CD14-positive monocyte (primary cell): ENCODE results near the gene MDH2. TPM values are rescaled to one million over a fixed set of nuclear protein-coding genes. Genes with fewer than 3 reads are reported as not detected.
A peak's percentile ranks its signal among the peaks of the same experiment; 100 is the strongest.

Experiments
- DNase-seq, 3 donors: peaks; one replicate each; pipeline ENCODE4 v3.0.0-alpha.2; 2011 to 2022
- H2AFZ ChIP-seq: 2 replicates; pipeline ENCODE4 v1.6.0; 2012; ENCODE audit warnings: mild to moderate bottlenecking, low read depth, low read length, inconsistent platforms; ENCODE audit not compliant: insufficient read depth, poor library complexity, severe bottlenecking
- H3K27ac ChIP-seq, 2 donors: 1 replicate in 1 of 2; 2 replicates in 1 of 2; pipeline ENCODE4 v1.5.1; 2012 to 2013; ENCODE audit warnings: low read length in 2 of 2, control low read depth in 1 of 2, inconsistent platforms in 1 of 2, low read depth in 1 of 2, mild to moderate bottlenecking in 1 of 2
- H3K27me3 ChIP-seq, 2 donors: one replicate each; pipeline versions ENCODE4 v1.6.0 to v1.6.1; 2011 to 2013; ENCODE audit warnings: low read length in 2 of 2; ENCODE audit not compliant: control insufficient read depth in 2 of 2, insufficient read depth in 2 of 2
- H3K36me3 ChIP-seq, 2 donors: replicated peaks in 1 of 2; 1 replicate in 1 of 2; 2 replicates in 1 of 2; pipeline versions ENCODE4 v1.5.1 to v1.6.1; 2012 to 2013; ENCODE audit warnings: low read length in 2 of 2, control low read depth in 1 of 2, inconsistent platforms in 1 of 2, mild to moderate bottlenecking in 1 of 2; ENCODE audit not compliant: insufficient read depth in 2 of 2, control insufficient read depth in 1 of 2
- H3K4me1 ChIP-seq, 2 donors: 1 replicate in 1 of 2; 2 replicates in 1 of 2; pipeline versions ENCODE4 v1.5.1 to v1.6.1; 2012 to 2013; ENCODE audit warnings: low read length in 2 of 2, control low read depth in 1 of 2, inconsistent platforms in 1 of 2, mild to moderate bottlenecking in 1 of 2, moderate library complexity in 1 of 2; ENCODE audit not compliant: insufficient read depth in 2 of 2, control insufficient read depth in 1 of 2
- H3K4me2 ChIP-seq: replicated peaks from 2 replicates; pipeline ENCODE3; 2012; ENCODE audit warnings: low read length, moderate library complexity, mild to moderate bottlenecking; ENCODE audit not compliant: poor library complexity, severe bottlenecking; ENCODE audit errors: extremely low read depth
- H3K4me3 ChIP-seq, 3 experiments: fragments of 200-600 bp in 1 of 3; sonication (generic) in 1 of 3; replicated peaks in 1 of 3; 1 replicate in 2 of 3; 2 replicates in 1 of 3; pipeline ENCODE4 v1.5.1; 2011 to 2013; ENCODE audit warnings: low read length in 3 of 3, mild to moderate bottlenecking in 3 of 3, control low read depth in 2 of 3, low read depth in 2 of 3, inconsistent platforms in 1 of 3, moderate library complexity in 1 of 3
- H3K79me2 ChIP-seq: 2 replicates; pipeline ENCODE4 v1.6.0; 2012; ENCODE audit warnings: mild to moderate bottlenecking, control low read depth, inconsistent platforms, low read length, moderate library complexity; ENCODE audit not compliant: insufficient read depth
- H3K9ac ChIP-seq: 2 replicates; pipeline ENCODE4 v1.6.0; 2017; ENCODE audit warnings: low read length, mild to moderate bottlenecking; ENCODE audit not compliant: insufficient read depth, poor library complexity, severe bottlenecking
- H3K9me3 ChIP-seq, 2 donors: replicated peaks in 1 of 2; 1 replicate in 1 of 2; 2 replicates in 1 of 2; pipeline versions ENCODE4 v1.5.1 to v1.6.1; 2012 to 2013; ENCODE audit warnings: low read length in 2 of 2, control low read depth in 1 of 2; ENCODE audit not compliant: control insufficient read depth in 1 of 2, insufficient read depth in 1 of 2
- H4K20me1 ChIP-seq: 2 replicates; pipeline ENCODE4 v1.6.0; 2012; ENCODE audit warnings: mild to moderate bottlenecking, low read length, control low read depth, moderate library complexity; ENCODE audit not compliant: insufficient read depth
- H3K27ac Mint-ChIP-seq, 7 donors: one replicate each; pipeline ENCODE4 v1.8.0; 2020; ENCODE audit warnings: mild to moderate bottlenecking in 7 of 7, mixed read lengths in 7 of 7, moderate library complexity in 6 of 7, inconsistent platforms in 2 of 7
- H3K27me3 Mint-ChIP-seq, 3 donors: one replicate each; pipeline ENCODE4 v1.8.0; 2021 to 2022; ENCODE audit warnings: low read depth in 3 of 3, mild to moderate bottlenecking in 3 of 3, mixed read lengths in 3 of 3, moderate library complexity in 3 of 3, inconsistent platforms in 1 of 3
- H3K36me3 Mint-ChIP-seq, 2 donors: one replicate each; pipeline ENCODE4 v1.8.0; 2020; ENCODE audit warnings: mixed read lengths in 2 of 2, inconsistent platforms in 1 of 2, mild to moderate bottlenecking in 1 of 2
- H3K4me1 Mint-ChIP-seq: one replicate; pipeline ENCODE4 v1.8.0; 2020; ENCODE audit warnings: mild to moderate bottlenecking, mixed read lengths
- H3K4me3 Mint-ChIP-seq, 2 donors: one replicate each; pipeline ENCODE4 v1.8.0; 2020; ENCODE audit warnings: mild to moderate bottlenecking in 2 of 2, mixed read lengths in 2 of 2, moderate library complexity in 1 of 2
- H3K9me3 Mint-ChIP-seq, 7 donors: one replicate each; pipeline ENCODE4 v1.8.0; 2020 to 2022; ENCODE audit warnings: mixed read lengths in 7 of 7, mild to moderate bottlenecking in 6 of 7, moderate library complexity in 6 of 7, inconsistent platforms in 2 of 7
- WGBS: methylation state at CpG from one replicate; pipeline ENCODE4 v1.1.5; 2013; ENCODE audit warnings: missing lambda C conversion rate; ENCODE audit not compliant: insufficient coverage; 5-methylcytosine and 5-hydroxymethylcytosine counted together
- intact Hi-C, 2 donors: fragments of 100-400 bp; cut with micrococcal nuclease; formaldehyde crosslinking; loops; one replicate each; pipeline versions ENCODE4 v1.15.0 to v1.15.1; 2023
- polyA plus RNA-seq, 3 donors: library from polyadenylated mRNA; depleted of rRNA in 1 of 3; unstranded in 2 of 3; stranded (reverse) in 1 of 3; fragments of 300-500 nt in 2 of 3; fragments of >200 nt in 1 of 3; fragmentation: Illumina TruSeq in 2 of 3; gene quantifications; 1 replicate in 2 of 3; 2 replicates in 1 of 3; pipeline ENCODE4 v1.2.3, GENCODE V29; 2012 to 2021
- TF ChIP-seq, protein P1 (sequence below): fragments of 200-600 bp; IDR thresholded peaks from one replicate; pipeline ENCODE4 v1.8.0; 2022; ENCODE audit warnings: antibody characterized with exemption, mild to moderate bottlenecking

The MDH2 gene
- polyA plus RNA-seq, 3 donors = 75.2 to 162 (median 129) TPM

DNA sequence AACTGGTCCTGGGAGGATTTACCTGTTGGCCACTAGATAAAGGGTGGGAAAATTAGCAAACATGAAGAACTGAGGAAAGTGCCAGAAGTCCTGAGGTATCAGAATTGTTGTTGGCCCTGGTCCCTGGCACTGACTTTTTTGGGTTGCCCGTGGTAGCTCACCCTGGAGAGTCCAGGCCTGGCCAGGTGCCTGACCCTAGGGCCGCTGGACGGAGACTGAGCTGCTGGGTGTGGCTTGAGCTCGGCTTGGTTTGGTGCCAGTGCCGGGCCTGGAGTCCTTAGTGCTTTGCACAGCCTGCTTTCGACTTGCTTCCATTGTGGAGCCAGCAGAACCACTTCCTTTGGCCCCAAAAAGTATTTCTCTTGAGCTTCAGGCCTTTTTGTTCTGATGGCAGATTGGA lies 12.9 kb downstream of the MDH2 start:
- H3K9ac ChIP-seq = no peak overlapping the region
- peaks cover 48% of the 10 kb centered on the region for H4K20me1 ChIP-seq
- no peak for DNase-seq
- H3K4me2 ChIP-seq = no peak overlapping the region
- TF ChIP-seq, protein P1, sequence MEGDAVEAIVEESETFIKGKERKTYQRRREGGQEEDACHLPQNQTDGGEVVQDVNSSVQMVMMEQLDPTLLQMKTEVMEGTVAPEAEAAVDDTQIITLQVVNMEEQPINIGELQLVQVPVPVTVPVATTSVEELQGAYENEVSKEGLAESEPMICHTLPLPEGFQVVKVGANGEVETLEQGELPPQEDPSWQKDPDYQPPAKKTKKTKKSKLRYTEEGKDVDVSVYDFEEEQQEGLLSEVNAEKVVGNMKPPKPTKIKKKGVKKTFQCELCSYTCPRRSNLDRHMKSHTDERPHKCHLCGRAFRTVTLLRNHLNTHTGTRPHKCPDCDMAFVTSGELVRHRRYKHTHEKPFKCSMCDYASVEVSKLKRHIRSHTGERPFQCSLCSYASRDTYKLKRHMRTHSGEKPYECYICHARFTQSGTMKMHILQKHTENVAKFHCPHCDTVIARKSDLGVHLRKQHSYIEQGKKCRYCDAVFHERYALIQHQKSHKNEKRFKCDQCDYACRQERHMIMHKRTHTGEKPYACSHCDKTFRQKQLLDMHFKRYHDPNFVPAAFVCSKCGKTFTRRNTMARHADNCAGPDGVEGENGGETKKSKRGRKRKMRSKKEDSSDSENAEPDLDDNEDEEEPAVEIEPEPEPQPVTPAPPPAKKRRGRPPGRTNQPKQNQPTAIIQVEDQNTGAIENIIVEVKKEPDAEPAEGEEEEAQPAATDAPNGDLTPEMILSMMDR = no peak
- H3K27ac ChIP-seq = no peak overlapping the region
- no peaks in the 10 kb centered on the region for H3K4me1 ChIP-seq
- no peaks in the 10 kb centered on the region for H3K9me3 Mint-ChIP-seq
- H3K27me3 ChIP-seq = no peaks in the 10 kb centered on the region
- peaks cover 11% of the 10 kb centered on the region for H3K79me2 ChIP-seq
- no peak overlapping the region for H3K4me3 ChIP-seq
- peaks cover 90 to 97% of the 10 kb centered on the region in 2 donors for H3K36me3 Mint-ChIP-seq
- H3K27me3 Mint-ChIP-seq = peaks cover 0 to 2% (median 0%) of the 10 kb centered on the region in 3 donors
- no peak overlapping the region for H3K4me3 Mint-ChIP-seq
- no peak overlapping the region for H2AFZ ChIP-seq
- intact Hi-C loops = no loop called here
- 98% methylated on average over 6 of the region's 6 CpGs for WGBS
- no peaks in the 10 kb centered on the region for H3K4me1 Mint-ChIP-seq
- H3K27ac Mint-ChIP-seq = no peak overlapping the region
- H3K9me3 ChIP-seq = no peaks in the 10 kb centered on the region
- H3K36me3 ChIP-seq = peaks cover 92 to 100% of the 10 kb centered on the region in 2 donors

DNA sequence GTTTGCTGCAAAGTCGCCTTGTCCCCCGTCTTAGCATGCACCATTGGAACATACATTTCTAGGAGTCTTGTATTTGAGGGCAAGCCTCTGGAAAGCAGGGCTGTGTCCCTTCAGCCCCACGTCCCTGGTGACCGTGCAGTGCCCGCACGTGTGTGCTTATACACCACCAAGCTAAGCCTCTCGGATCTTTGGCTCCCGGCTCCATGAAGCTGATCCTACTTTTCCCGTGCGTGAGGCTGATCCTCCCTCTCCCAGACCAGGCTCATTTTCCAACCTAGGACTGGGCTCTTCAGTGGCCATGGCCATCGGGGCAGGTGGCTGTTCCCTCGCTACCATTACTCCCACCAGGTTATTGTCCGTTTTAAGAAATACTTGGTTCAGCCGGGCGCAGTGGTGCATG lies 14.3 kb downstream of the MDH2 start:
- H3K4me2 ChIP-seq = no peak overlapping the region
- H4K20me1 ChIP-seq = peaks cover 34% of the 10 kb centered on the region
- H3K27me3 Mint-ChIP-seq = peaks cover 0 to 2% (median 0%) of the 10 kb centered on the region in 3 donors
- no peaks in the 10 kb centered on the region for H3K79me2 ChIP-seq
- peak overlapping the region in 2 of 7 donors; percentile 22 to 34 for H3K27ac Mint-ChIP-seq
- H3K27me3 ChIP-seq = no peaks in the 10 kb centered on the region
- no peak overlapping the region for H3K9ac ChIP-seq
- H2AFZ ChIP-seq = no peak overlapping the region
- no peaks in the 10 kb centered on the region for H3K4me1 Mint-ChIP-seq
- WGBS = 99% methylated on average over 15 of the region's 15 CpGs
- DNase-seq = no peak
- H3K36me3 Mint-ChIP-seq = peaks cover 95 to 100% of the 10 kb centered on the region in 2 donors
- peaks cover 97 to 100% of the 10 kb centered on the region in 2 donors for H3K36me3 ChIP-seq
- intact Hi-C loops = no loop called here
- H3K9me3 Mint-ChIP-seq = no peaks in the 10 kb centered on the region
- no peak overlapping the region for H3K27ac ChIP-seq
- no peaks in the 10 kb centered on the region for H3K4me1 ChIP-seq
- no peaks in the 10 kb centered on the region for H3K9me3 ChIP-seq
- no peak overlapping the region for H3K4me3 Mint-ChIP-seq
- TF ChIP-seq, protein P1 = no peak
- no peak overlapping the region for H3K4me3 ChIP-seq
